Stimulated activated CD4-positive, alpha-beta T cell treated with anti-CD3 and anti-CD28 coated beads, TNF-alpha, amount 100 ng/mL, for 4 hours (primary cell): ENCODE measurements around the gene SYNE2.

Experiments used
- DNase-seq, 3 experiments: peaks; one replicate each; pipeline ENCODE4 v3.0.0-alpha.2; 2020; ENCODE audit warnings: low read depth in 3 of 3

Gene SYNE2

GRCh38 chr14:64248689-64249088, 395.9 kb downstream of the SYNE2 start:
- no peak for DNase-seq

GRCh38 chr14:64249363-64249762, 396.6 kb downstream of the SYNE2 start:
- no peak for DNase-seq

- no peak for DNase-seq
Observed at GRCh38 chr14:64253672-64254071, 400.9 kb downstream of the SYNE2 start.

- no peak for DNase-seq
Observed at GRCh38 chr14:64255756-64256155, 403.0 kb downstream of the SYNE2 start.

GRCh38 chr14:64260418-64260817, 407.6 kb downstream of the SYNE2 start:
- no peak for DNase-seq

- DNase-seq = no peak
Observed at GRCh38 chr14:64265222-64265621, 412.4 kb downstream of the SYNE2 start.

- DNase-seq = no peak
Observed at GRCh38 chr14:64266239-64266638, 413.4 kb downstream of the SYNE2 start.

- no peak for DNase-seq
Observed at GRCh38 chr14:64272019-64272418, 419.2 kb downstream of the SYNE2 start.
